MM.1S (cell line): ENCODE data around the gene ABHD16A.

Experiments
- DNase-seq: peaks from one replicate; pipeline ENCODE4 v3.0.0-alpha.2; 2015
- H2AFZ ChIP-seq: fragments of 300-600 bp; sonication (generic); 2 replicates; pipeline ENCODE4 v1.6.0; 2016; ENCODE audit warnings: antibody characterized with exemption, low read length
- H3F3A ChIP-seq: fragments of 300-600 bp; sonication (generic); 2 replicates; pipeline ENCODE4 v1.6.1; 2016; ENCODE audit warnings: mild to moderate bottlenecking, antibody characterized with exemption, low read length, moderate library complexity, mixed read lengths; ENCODE audit not compliant: insufficient read depth
- H3K27ac ChIP-seq: fragments of 300-600 bp; sonication (generic); 2 replicates; pipeline ENCODE4 v1.5.1; 2016; ENCODE audit warnings: mild to moderate bottlenecking, low read length
- H3K27me3 ChIP-seq: fragments of 300-600 bp; sonication (generic); replicated peaks from 2 replicates; pipeline ENCODE4 v1.6.0; 2016; ENCODE audit warnings: low read length; ENCODE audit not compliant: insufficient read depth
- H3K36me3 ChIP-seq: fragments of 300-600 bp; sonication (generic); replicated peaks from 2 replicates; pipeline ENCODE4 v1.6.1; 2016; ENCODE audit warnings: mild to moderate bottlenecking, low read length, mixed read lengths; ENCODE audit not compliant: insufficient read depth
- H3K4me1 ChIP-seq: fragments of 300-600 bp; sonication (generic); 2 replicates; pipeline ENCODE4 v1.6.1; 2016; ENCODE audit warnings: low read length, mixed read lengths
- H3K4me2 ChIP-seq: fragments of 300-600 bp; sonication (generic); 2 replicates; pipeline ENCODE4 v1.6.0; 2016; ENCODE audit warnings: low read depth, low read length
- H3K4me3 ChIP-seq: fragments of 300-600 bp; sonication (generic); 2 replicates; pipeline ENCODE4 v1.5.1; 2016; ENCODE audit warnings: low read length, mixed read lengths
- H3K79me2 ChIP-seq: fragments of 300-600 bp; sonication (generic); 2 replicates; pipeline ENCODE4 v1.6.1; 2016; ENCODE audit warnings: mixed run types, low read length, mixed read lengths
- H3K9ac ChIP-seq: fragments of 300-600 bp; sonication (generic); 2 replicates; pipeline ENCODE4 v1.6.1; 2016; ENCODE audit warnings: low read length, mixed read lengths
- H3K9me2 ChIP-seq: fragments of 300-600 bp; sonication (generic); replicated peaks from 2 replicates; pipeline ENCODE4 v1.6.1; 2016; ENCODE audit warnings: mild to moderate bottlenecking, low read length, mixed read lengths; ENCODE audit not compliant: insufficient read depth
- H3K9me3 ChIP-seq: fragments of 300-600 bp; sonication (generic); replicated peaks from 2 replicates; pipeline ENCODE4 v1.6.1; 2016; ENCODE audit warnings: mild to moderate bottlenecking, low read length, mixed read lengths; ENCODE audit not compliant: insufficient read depth
- H4K20me1 ChIP-seq: fragments of 300-600 bp; sonication (generic); 2 replicates; pipeline ENCODE4 v1.6.1; 2016; ENCODE audit warnings: mild to moderate bottlenecking, low read length, moderate library complexity, mixed read lengths; ENCODE audit not compliant: insufficient read depth
- EZH2 ChIP-seq: fragments of 300-600 bp; sonication (generic); optimal IDR thresholded peaks from 2 replicates; pipeline ENCODE3; 2017; ENCODE audit warnings: low read depth, mild to moderate bottlenecking, antibody characterized with exemption, low read length, mixed read lengths
- EZH2phosphoT487 ChIP-seq: fragments of 300-600 bp; sonication (generic); IDR thresholded peaks from 2 replicates; pipeline ENCODE4 v1.6.1; 2018; ENCODE audit warnings: antibody characterized with exemption, low read length
- TF ChIP-seq, protein P1 (sequence below): fragments of 300-600 bp; sonication (generic); IDR thresholded peaks from 2 replicates; pipeline ENCODE4 v1.5.1; 2016; ENCODE audit warnings: antibody characterized with exemption, low read length, mixed read lengths

Gene ABHD16A

DNA sequence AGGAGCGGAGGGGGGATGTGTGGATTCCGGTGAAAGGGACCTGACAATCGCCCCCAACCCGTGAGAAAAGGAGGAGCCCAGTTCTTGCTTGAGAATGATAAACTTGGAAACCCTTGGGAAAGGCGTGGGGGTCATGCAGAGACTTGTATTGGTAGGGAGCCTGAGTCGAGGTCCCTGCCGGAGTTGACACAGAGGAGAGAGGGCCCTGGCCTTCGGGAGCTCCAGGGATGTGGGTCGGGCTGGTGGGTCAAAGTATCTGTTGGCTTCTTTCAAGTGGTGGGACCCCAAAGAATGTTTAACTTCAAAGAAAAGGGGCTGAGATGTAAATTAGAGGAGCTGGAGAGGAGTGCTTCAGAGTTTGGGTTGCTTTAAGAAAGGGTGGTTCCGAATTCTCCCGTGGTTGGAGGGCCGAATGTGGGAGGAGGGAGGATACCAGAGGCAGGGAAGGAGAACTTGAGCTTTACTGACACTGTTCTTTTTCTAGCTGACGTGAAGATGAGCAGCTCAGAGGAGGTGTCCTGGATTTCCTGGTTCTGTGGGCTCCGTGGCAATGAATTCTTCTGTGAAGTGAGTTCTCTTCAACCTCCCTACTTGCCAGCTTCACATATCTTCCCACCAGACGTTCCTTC lies 36.7 kb downstream of the ABHD16A start:
- TF ChIP-seq EZH2phosphoT487 (no peak), EZH2 (no peak)
- TF ChIP-seq, protein P1, sequence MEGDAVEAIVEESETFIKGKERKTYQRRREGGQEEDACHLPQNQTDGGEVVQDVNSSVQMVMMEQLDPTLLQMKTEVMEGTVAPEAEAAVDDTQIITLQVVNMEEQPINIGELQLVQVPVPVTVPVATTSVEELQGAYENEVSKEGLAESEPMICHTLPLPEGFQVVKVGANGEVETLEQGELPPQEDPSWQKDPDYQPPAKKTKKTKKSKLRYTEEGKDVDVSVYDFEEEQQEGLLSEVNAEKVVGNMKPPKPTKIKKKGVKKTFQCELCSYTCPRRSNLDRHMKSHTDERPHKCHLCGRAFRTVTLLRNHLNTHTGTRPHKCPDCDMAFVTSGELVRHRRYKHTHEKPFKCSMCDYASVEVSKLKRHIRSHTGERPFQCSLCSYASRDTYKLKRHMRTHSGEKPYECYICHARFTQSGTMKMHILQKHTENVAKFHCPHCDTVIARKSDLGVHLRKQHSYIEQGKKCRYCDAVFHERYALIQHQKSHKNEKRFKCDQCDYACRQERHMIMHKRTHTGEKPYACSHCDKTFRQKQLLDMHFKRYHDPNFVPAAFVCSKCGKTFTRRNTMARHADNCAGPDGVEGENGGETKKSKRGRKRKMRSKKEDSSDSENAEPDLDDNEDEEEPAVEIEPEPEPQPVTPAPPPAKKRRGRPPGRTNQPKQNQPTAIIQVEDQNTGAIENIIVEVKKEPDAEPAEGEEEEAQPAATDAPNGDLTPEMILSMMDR, result no peak
- no peaks in the 10 kb centered on the region for H3K27me3 ChIP-seq
- H3F3A ChIP-seq, result peaks cover 15% of the 10 kb centered on the region
- H3K9me2 ChIP-seq, result no peaks in the 10 kb centered on the region
- peak overlapping the region; percentile 56; the same call in 1 of the 2 replicates for H2AFZ ChIP-seq
- H3K9ac ChIP-seq, result peak overlapping the region; percentile 89
- no peak for DNase-seq
- H4K20me1 ChIP-seq, result no peaks in the 10 kb centered on the region
- H3K4me2 ChIP-seq, result peak overlapping the region; percentile 70
- H3K36me3 ChIP-seq, result peaks cover 13% of the 10 kb centered on the region
- peaks cover 27% of the 10 kb centered on the region for H3K4me1 ChIP-seq
- peak overlapping the region; percentile 12; the same call in 1 of the 2 replicates for H3K27ac ChIP-seq
- no peaks in the 10 kb centered on the region for H3K9me3 ChIP-seq
- H3K4me3 ChIP-seq, result peak overlapping the region; percentile 99
- H3K79me2 ChIP-seq, result peaks cover 70% of the 10 kb centered on the region

DNA sequence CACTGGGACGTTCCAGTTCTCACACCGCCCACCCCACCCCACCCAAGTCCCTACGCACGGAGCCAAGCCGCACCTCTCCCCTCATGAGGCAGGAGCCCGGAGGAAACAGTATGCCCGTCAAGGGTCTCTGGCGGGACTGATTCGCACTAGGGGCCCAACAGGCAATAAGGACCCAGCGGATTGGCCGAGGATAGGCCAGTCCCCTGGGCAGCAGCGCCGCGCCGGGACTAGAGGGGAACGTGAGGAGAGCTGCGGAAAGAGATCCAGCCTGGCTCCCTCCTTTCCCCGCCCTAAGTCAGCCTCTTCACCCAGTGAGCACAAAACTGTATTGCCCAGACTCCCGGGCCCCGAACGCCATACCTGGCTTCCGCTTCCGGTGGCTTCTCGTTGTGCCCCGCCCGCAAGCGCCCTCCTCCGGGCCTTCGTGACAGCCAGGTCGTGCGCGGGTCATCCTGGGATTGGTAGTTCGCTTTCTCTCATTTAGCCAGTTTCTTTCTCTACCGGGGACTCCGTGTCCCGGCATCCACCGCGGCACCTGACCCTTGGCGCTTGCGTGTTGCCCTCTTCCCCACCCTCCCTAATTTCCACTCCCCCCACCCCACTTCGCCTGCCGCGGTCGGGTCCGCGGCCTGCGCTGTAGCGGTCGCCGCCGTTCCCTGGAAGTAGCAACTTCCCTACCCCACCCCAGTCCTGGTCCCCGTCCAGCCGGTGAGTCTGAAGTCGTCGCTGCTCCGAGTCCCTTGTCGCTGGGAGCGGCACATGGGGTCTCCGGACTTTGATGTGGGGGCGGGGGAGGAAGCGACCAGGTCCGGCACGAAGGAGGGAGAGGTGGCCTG lies 37.4 kb downstream of the ABHD16A start, which contains the start of gene CSNK2B:
Gene CSNK2B, plus strand, starts transcription at position 580 of the 836 bp plus-strand sequence. CDS start 752 bp downstream, outside the sequence.
- H4K20me1 ChIP-seq, result no peaks in the 10 kb centered on the region
- H3K27me3 ChIP-seq, result no peaks in the 10 kb centered on the region
- H3K9ac ChIP-seq, result peak within 1 kb of the TSS; percentile 100
- peak; percentile 98 for DNase-seq
- peak within 1 kb of the TSS; percentile 82 for H2AFZ ChIP-seq
- peaks cover 13% of the 10 kb centered on the region for H3K36me3 ChIP-seq
- TF ChIP-seq, protein P1, result no peak; the same call in 1 of the 2 replicates
- no peak for TF ChIP-seq EZH2phosphoT487
- no peak for TF ChIP-seq EZH2
- H3F3A ChIP-seq, result peaks cover 20% of the 10 kb centered on the region
- H3K9me2 ChIP-seq, result no peaks in the 10 kb centered on the region
- peak within 1 kb of the TSS; percentile 97 for H3K4me2 ChIP-seq
- peaks cover 70% of the 10 kb centered on the region for H3K79me2 ChIP-seq
- H3K4me1 ChIP-seq, result peaks cover 31% of the 10 kb centered on the region
- peak within 1 kb of the TSS; percentile 99 for H3K27ac ChIP-seq
- H3K9me3 ChIP-seq, result no peaks in the 10 kb centered on the region
- H3K4me3 ChIP-seq, result peak within 1 kb of the TSS; percentile 99

DNA sequence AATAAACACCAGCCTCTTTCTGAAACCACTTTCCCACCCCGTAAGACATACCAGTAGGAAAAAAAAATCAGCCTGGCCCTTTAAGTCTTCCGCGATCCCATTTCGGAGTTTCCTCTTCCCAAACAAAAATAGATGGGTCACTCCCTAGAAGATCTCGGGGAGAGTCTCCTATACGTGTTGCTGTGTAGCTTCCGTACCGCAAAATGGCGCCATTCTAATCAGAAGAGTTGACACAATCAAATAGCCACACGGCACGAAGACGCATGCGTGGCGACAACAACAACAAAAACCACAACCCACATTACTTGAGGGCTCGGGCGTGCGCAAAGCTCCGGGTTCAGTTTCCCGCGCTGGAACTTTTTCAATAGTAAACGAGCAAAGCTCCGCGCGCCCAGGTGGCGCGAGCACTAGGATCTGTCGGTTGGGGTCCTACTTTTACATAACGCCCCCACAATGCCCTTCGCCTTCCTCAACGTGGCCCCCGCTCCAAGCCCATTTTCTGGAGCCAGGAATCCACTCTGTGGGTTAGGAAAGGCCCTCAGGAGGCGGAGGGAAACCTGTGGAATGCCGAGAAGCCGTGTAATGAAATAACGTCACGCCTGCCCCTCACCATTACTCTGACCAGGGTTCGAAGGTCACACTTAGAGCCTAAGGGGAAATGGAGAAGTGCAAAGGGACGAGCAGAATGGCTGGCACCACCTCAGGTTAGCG lies 38.2 kb downstream of the ABHD16A start, which contains the start of gene GPANK1:
Gene GPANK1, minus strand, starts transcription at position 208 of the 711 bp plus-strand sequence. CDS start 519 bp downstream, outside the sequence.
- Histone ChIP-seq H3K4me2 (peak within 1 kb of the TSS; percentile 97), H3K4me1 (peaks cover 31% of the 10 kb centered on the region), H3K36me3 (peaks cover 13% of the 10 kb centered on the region), H4K20me1 (no peaks in the 10 kb centered on the region), H3K9me3 (no peaks in the 10 kb centered on the region), H3K27me3 (no peaks in the 10 kb centered on the region), H3K4me3 (peak within 1 kb of the TSS; percentile 99), H3K27ac (peak within 1 kb of the TSS; percentile 99), H3K9me2 (no peaks in the 10 kb centered on the region), H3F3A (peaks cover 20% of the 10 kb centered on the region), H3K79me2 (peaks cover 77% of the 10 kb centered on the region), H2AFZ (peak within 1 kb of the TSS; percentile 82), H3K9ac (peak within 1 kb of the TSS; percentile 100)
- peak; percentile 96 for DNase-seq
- TF ChIP-seq, protein P1, result no peak
- TF ChIP-seq EZH2 (no peak), EZH2phosphoT487 (no peak)
